CD4-positive, alpha-beta T cell (primary cell): ENCODE results near the gene MAN2B2. TPM values are rescaled to one million over a fixed set of nuclear protein-coding genes. Genes with fewer than 3 reads are reported as not detected.
A peak's percentile ranks its signal among the peaks of the same experiment; 100 is the strongest.

Experiments
- ATAC-seq: fragments of 200-7000 bp; cut with Tn5 transposase; one replicate; pipeline ENCODE4 v1.10.0; 2022; ENCODE audit warnings: mild to moderate bottlenecking; ENCODE audit not compliant: poor library complexity
- CTCF ChIA-PET: fragments of 350-600 bp; sonication (Branson Sonifier 250); formaldehyde crosslinking; loops from one replicate; lab custom pipeline; 2021; ENCODE audit warnings: antibody characterized with exemption, inconsistent platforms; lab: Charles Lee
- POLR2A ChIA-PET: fragments of 350-600 bp; sonication (Branson Sonifier 250); formaldehyde crosslinking; loops from one replicate; lab custom pipeline; 2021; ENCODE audit warnings: antibody characterized with exemption, inconsistent platforms; lab: Charles Lee
- DNase-seq, 14 experiments: peaks; one replicate each; pipeline ENCODE4 v3.0.0-alpha.2; 2013 to 2020; ENCODE audit warnings: mixed read lengths in 2 of 14
- H3K27ac ChIP-seq, 2 donors: one replicate each; pipeline versions ENCODE4 v1.5.1 to v1.7.0; 2013; ENCODE audit warnings: low read length in 2 of 2, low read depth in 1 of 2, mild to moderate bottlenecking in 1 of 2
- H3K27me3 ChIP-seq, 2 experiments: 1 replicate in 1 of 2; 2 replicates in 1 of 2; pipeline versions ENCODE4 v1.6.1 to v1.7.0; 2013; ENCODE audit warnings: low read length in 2 of 2, control low read depth in 1 of 2, mild to moderate bottlenecking in 1 of 2, moderate library complexity in 1 of 2; ENCODE audit not compliant: insufficient read depth in 2 of 2, control insufficient read depth in 1 of 2
- H3K36me3 ChIP-seq: one replicate; pipeline ENCODE4 v1.6.1; 2013; ENCODE audit warnings: low read length, control low read depth; ENCODE audit not compliant: insufficient read depth
- H3K4me1 ChIP-seq: one replicate; pipeline ENCODE4 v1.6.1; 2013; ENCODE audit warnings: low read length, control low read depth; ENCODE audit not compliant: insufficient read depth
- H3K4me3 ChIP-seq: one replicate; pipeline ENCODE4 v1.5.1; 2013; ENCODE audit warnings: mild to moderate bottlenecking, low read length, moderate library complexity
- H3K9me3 ChIP-seq, 2 experiments: 1 replicate in 1 of 2; 2 replicates in 1 of 2; pipeline versions ENCODE4 v1.6.1 to v1.7.0; 2013; ENCODE audit warnings: low read length in 2 of 2, mild to moderate bottlenecking in 2 of 2, control low read depth in 1 of 2, moderate library complexity in 1 of 2; ENCODE audit not compliant: control insufficient read depth in 1 of 2, insufficient read depth in 1 of 2
- H3K27ac Mint-ChIP-seq: one replicate; pipeline ENCODE4 v1.8.0; 2020; ENCODE audit warnings: mixed read lengths
- H3K27me3 Mint-ChIP-seq: one replicate; pipeline ENCODE4 v1.8.0; 2021; ENCODE audit warnings: mixed read lengths
- H3K36me3 Mint-ChIP-seq: one replicate; pipeline ENCODE4 v1.8.0; 2021; ENCODE audit warnings: low read depth, mixed read lengths
- H3K4me1 Mint-ChIP-seq: one replicate; pipeline ENCODE4 v1.8.0; 2021; ENCODE audit warnings: low read depth, mixed read lengths
- H3K4me3 Mint-ChIP-seq: one replicate; pipeline ENCODE4 v1.8.0; 2020; ENCODE audit warnings: mild to moderate bottlenecking, mixed read lengths
- H3K9me3 Mint-ChIP-seq: one replicate; pipeline ENCODE4 v1.8.0; 2020; ENCODE audit warnings: mixed read lengths
- CTCF ChIP-seq: fragments of 200-600 bp; IDR thresholded peaks from one replicate; pipeline ENCODE4 v1.8.0; 2022; ENCODE audit warnings: antibody characterized with exemption, mild to moderate bottlenecking
- intact Hi-C, 2 experiments: fragments of 100-400 bp; cut with DNase I in 1 of 2; cut with micrococcal nuclease in 1 of 2; formaldehyde crosslinking; loops; one replicate each; pipeline versions ENCODE4 v1.15.1 to v1.9.0; 2023 to 2025; cut with DNase I, micrococcal nuclease
- total RNA-seq, 174 experiments: library from RNA in 2 of 174; stranded (reverse) in 2 of 174; gene quantifications; one replicate each; pipeline ENCODE4 v1.2.3 and lab custom pipeline; 2021 to 2026

The MAN2B2 gene
- total RNA-seq, 2 experiments from 2014 or later, result 25.9 to 28.5 TPM

DNA sequence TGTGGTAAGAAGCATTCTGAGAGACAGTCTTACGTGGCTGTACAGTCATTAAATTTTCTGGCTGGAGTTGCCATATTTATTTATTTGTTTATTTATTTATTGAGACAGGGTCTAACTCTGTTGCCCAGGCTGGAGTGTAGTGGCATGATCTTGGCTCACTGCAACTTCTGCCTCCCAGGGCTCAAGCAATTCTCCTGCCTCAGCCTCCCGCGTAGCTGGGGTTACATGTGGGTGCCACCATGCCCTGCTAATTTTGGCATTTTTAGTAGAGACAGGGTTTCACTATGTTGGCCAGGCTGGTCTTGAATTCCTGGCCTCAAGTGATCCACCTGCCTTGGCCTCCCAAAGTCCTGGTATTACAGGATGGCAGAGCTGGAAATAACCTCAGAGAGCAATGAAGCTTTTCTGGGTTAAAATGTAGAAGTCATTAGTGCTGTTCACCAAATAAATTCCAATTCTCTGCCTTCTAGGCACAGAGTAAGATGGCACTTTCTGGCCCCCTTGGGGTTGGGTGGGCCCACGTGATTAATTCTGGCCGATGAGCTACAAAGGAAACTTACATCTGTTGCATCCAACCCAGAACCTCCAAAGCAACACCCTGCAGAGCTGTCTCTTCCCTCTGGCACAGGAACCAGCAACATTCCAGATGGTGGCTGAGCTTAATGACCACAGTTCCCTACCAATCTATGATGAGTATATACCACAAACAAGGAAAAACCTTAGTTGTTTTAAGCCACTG lies 70.0 kb downstream of the MAN2B2 start:
- H3K27me3 Mint-ChIP-seq, result no peaks in the 10 kb centered on the region
- DNase-seq, result no peak
- H3K27me3 ChIP-seq, result no peaks in the 10 kb centered on the region
- H3K36me3 Mint-ChIP-seq, result peaks cover 44% of the 10 kb centered on the region
- no peak overlapping the region for H3K27ac ChIP-seq
- ChIA-PET CTCF (interaction anchor here (0.7 to 0.9 kb wide), 2 partner anchors 20 to 30 kb away, joined by 3 read pairs; no protein-coding TSS in a partner anchor), POLR2A (interaction anchor here (0.7 to 7.0 kb wide), 4 partner anchors 9 to 63 kb away, joined by 3 to 56 read pairs (median 5); no protein-coding TSS in a partner anchor)
- no peak overlapping the region for H3K4me3 Mint-ChIP-seq
- no peaks in the 10 kb centered on the region for H3K9me3 ChIP-seq
- intact Hi-C loops, result loop anchor here (5.0 to 10.0 kb wide), 5 partner anchors 68 to 427 kb away; partner anchors contain the start of genes MAN2B2 (in 2 of the 2), KIAA0232 (in 1 of the 2) and WFS1 (in 1 of the 2)
- H3K36me3 ChIP-seq, result peaks cover 22% of the 10 kb centered on the region
- H3K27ac Mint-ChIP-seq, result peak overlapping the region; percentile 99
- no peaks in the 10 kb centered on the region for H3K9me3 Mint-ChIP-seq
- H3K4me1 Mint-ChIP-seq, result peaks cover 40% of the 10 kb centered on the region
- H3K4me1 ChIP-seq, result peaks cover 29% of the 10 kb centered on the region
- H3K4me3 ChIP-seq, result no peak overlapping the region
- TF ChIP-seq CTCF, result no peak
- no peak for ATAC-seq

DNA sequence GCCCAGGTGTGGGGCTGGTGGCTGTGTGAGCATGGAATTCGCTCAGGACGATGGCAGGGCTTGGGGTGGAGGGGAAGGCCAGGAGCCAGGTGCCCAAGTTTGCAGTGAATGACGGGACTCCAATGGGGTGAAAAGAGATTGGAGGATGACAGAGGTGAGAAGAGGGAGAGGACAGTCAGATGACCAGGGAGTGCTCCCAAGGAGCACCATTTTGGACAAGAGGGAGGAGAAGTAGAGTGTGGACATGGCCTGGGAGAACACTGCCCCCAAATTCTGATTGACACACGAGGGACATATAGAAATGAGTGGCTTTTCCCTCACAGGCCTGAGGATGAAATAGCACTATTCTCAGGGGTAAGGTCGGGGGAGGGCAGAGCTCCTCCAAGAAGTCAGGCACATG lies 72.2 kb downstream of the MAN2B2 start:
- DNase-seq (no peak), ATAC-seq (no peak)
- peaks cover 14% of the 10 kb centered on the region for H3K4me1 ChIP-seq
- Mint-ChIP-seq H3K4me1 (peaks cover 18% of the 10 kb centered on the region), H3K27me3 (no peaks in the 10 kb centered on the region), H3K4me3 (no peak overlapping the region), H3K36me3 (peaks cover 22% of the 10 kb centered on the region), H3K9me3 (no peaks in the 10 kb centered on the region), H3K27ac (peak overlapping the region; percentile 99)
- ChIA-PET POLR2A (interaction anchor here (0.9 kb wide), 1 partner anchor 11 kb away, joined by 3 read pairs; no protein-coding TSS in a partner anchor), CTCF (interaction anchor here (0.6 to 1.1 kb wide), 2 partner anchors 28 to 73 kb away, joined by 3 read pairs; no protein-coding TSS in a partner anchor)
- no peaks in the 10 kb centered on the region for H3K9me3 ChIP-seq
- H3K27me3 ChIP-seq, result no peaks in the 10 kb centered on the region
- no peak overlapping the region for H3K27ac ChIP-seq
- intact Hi-C loops, result loop anchor here (10.0 kb wide), 2 partner anchors 72 to 382 kb away; partner anchors contain the start of genes MAN2B2 (in 1 of the 2) and WFS1 (in 1 of the 2)
- TF ChIP-seq CTCF, result no peak
- no peak overlapping the region for H3K4me3 ChIP-seq
- H3K36me3 ChIP-seq, result peaks cover 17% of the 10 kb centered on the region

GRCh38 chr4:6647582-6648230 lies 72.7 kb downstream of the MAN2B2 start:
- H3K36me3 Mint-ChIP-seq, result peaks cover 17% of the 10 kb centered on the region
- no peaks in the 10 kb centered on the region for H3K9me3 Mint-ChIP-seq
- peaks cover 9% of the 10 kb centered on the region for H3K4me1 ChIP-seq
- no peaks in the 10 kb centered on the region for H3K27me3 ChIP-seq
- H3K27ac Mint-ChIP-seq, result peak overlapping the region; percentile 99
- CTCF ChIA-PET, result no interaction called here
- H3K36me3 ChIP-seq, result peaks cover 12% of the 10 kb centered on the region
- H3K4me3 Mint-ChIP-seq, result no peak overlapping the region
- TF ChIP-seq CTCF, result no peak
- no peak overlapping the region for H3K4me3 ChIP-seq
- no peak overlapping the region for H3K27ac ChIP-seq
- H3K9me3 ChIP-seq, result no peaks in the 10 kb centered on the region
- POLR2A ChIA-PET, result interaction anchor here (0.9 kb wide), 1 partner anchor 11 kb away, joined by 3 read pairs; no protein-coding TSS in a partner anchor
- peaks cover 13% of the 10 kb centered on the region for H3K4me1 Mint-ChIP-seq
- intact Hi-C loops, result loop anchor here (10.0 kb wide), 2 partner anchors 73 to 383 kb away; partner anchors contain the start of genes MAN2B2 (in 1 of the 2) and WFS1 (in 1 of the 2)
- ATAC-seq (no peak), DNase-seq (no peak)
- no peaks in the 10 kb centered on the region for H3K27me3 Mint-ChIP-seq
